ENCODE data around the gene SUN5. TPM values are rescaled to one million over a fixed set of nuclear protein-coding genes. Genes with fewer than 3 reads are reported as not detected.

Gene SUN5
- total RNA-seq, 1 experiment from 2014 or later: not detected

DNA sequence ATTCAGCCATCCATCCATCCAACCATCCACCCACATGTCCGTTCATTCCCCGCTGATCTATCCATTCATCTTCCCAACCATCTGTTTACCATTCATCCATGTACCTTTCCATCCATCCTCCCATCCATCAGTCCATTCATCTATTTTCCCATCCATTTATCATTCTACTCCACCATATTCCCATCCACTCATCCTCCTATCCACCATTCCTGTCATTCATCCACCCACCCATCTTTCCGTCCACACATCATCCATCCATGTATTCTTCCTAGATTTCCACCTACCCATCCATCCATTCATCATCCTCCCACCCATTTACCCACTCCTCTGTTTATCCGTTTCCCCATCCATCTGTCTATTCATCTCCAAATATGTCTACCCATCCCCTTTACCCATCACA lies 34.0 kb upstream of the SUN5 start:
- Histone ChIP-seq H3K9ac (ENCODE audit: low read length) (no peak overlapping the region), H3K79me2 (ENCODE audit: low read length) (no peaks in the 10 kb centered on the region), H2AFZ (ENCODE audit: low read length) (no peak overlapping the region), H4K20me1 (ENCODE audit: low read length) (no peaks in the 10 kb centered on the region), H3K9me2 (replicated peaks; ENCODE audit: low read length) (no peaks in the 10 kb centered on the region), H3K27ac (ENCODE audit: low read length) (no peak overlapping the region), H3K4me1 (ENCODE audit: insufficient read depth, low read length) (no peaks in the 10 kb centered on the region), H3K4me2 (ENCODE audit: low read length) (no peak overlapping the region), H3K27me3 (ENCODE audit: low read length) (peaks cover 37% of the 10 kb centered on the region), H3F3A (ENCODE audit: low read length, unreplicated experiment) (no peaks in the 10 kb centered on the region), H3K9me3 (ENCODE audit: low read length) (no peaks in the 10 kb centered on the region), H3K36me3 (ENCODE audit: low read depth, low read length) (no peaks in the 10 kb centered on the region), H3K4me3 (ENCODE audit: low read length) (no peak overlapping the region)
- DNase-seq (no peak), ATAC-seq (no peak)
- intact Hi-C loops (cut with micrococcal nuclease): no loop called here
- ChIA-PET POLR2A (ENCODE audit: unreplicated experiment) (no interaction called here), CTCF (no interaction called here)
- no TSS peak for BruUV-seq (replicated peaks)
- TF ChIP-seq, protein P1, sequence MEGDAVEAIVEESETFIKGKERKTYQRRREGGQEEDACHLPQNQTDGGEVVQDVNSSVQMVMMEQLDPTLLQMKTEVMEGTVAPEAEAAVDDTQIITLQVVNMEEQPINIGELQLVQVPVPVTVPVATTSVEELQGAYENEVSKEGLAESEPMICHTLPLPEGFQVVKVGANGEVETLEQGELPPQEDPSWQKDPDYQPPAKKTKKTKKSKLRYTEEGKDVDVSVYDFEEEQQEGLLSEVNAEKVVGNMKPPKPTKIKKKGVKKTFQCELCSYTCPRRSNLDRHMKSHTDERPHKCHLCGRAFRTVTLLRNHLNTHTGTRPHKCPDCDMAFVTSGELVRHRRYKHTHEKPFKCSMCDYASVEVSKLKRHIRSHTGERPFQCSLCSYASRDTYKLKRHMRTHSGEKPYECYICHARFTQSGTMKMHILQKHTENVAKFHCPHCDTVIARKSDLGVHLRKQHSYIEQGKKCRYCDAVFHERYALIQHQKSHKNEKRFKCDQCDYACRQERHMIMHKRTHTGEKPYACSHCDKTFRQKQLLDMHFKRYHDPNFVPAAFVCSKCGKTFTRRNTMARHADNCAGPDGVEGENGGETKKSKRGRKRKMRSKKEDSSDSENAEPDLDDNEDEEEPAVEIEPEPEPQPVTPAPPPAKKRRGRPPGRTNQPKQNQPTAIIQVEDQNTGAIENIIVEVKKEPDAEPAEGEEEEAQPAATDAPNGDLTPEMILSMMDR (conservative IDR thresholded peaks at IDR 0.05; ENCODE audit: low read depth, low read length): no peak
- no peak for TF ChIP-seq EZH2 (IDR thresholded peaks at IDR 0.05; ENCODE audit: low read length, unreplicated experiment)
- no peak for TF ChIP-seq EZH2phosphoT487 (IDR thresholded peaks at IDR 0.05; ENCODE audit: borderline replicate concordance, low read length)

GRCh38 chr20:33037456-33037855 lies 33.2 kb upstream of the SUN5 start:
- TF ChIP-seq EZH2 (IDR thresholded peaks at IDR 0.05; ENCODE audit: low read length, unreplicated experiment): no peak
- no peak for TF ChIP-seq EZH2phosphoT487 (IDR thresholded peaks at IDR 0.05; ENCODE audit: borderline replicate concordance, low read length)
- TF ChIP-seq, protein P1 (conservative IDR thresholded peaks at IDR 0.05; ENCODE audit: low read depth, low read length): no peak
- no peak overlapping the region for H3K9ac ChIP-seq (ENCODE audit: low read length)
- H4K20me1 ChIP-seq (ENCODE audit: low read length): no peaks in the 10 kb centered on the region
- H3K27me3 ChIP-seq (ENCODE audit: low read length): peaks cover 38% of the 10 kb centered on the region
- H3K79me2 ChIP-seq (ENCODE audit: low read length): no peaks in the 10 kb centered on the region
- H3K9me3 ChIP-seq (ENCODE audit: low read length): no peaks in the 10 kb centered on the region
- no peak overlapping the region for H3K4me3 ChIP-seq (ENCODE audit: low read length)
- no peak overlapping the region for H2AFZ ChIP-seq (ENCODE audit: low read length)
- H3K27ac ChIP-seq (ENCODE audit: low read length): no peak overlapping the region
- ChIA-PET POLR2A (ENCODE audit: unreplicated experiment) (no interaction called here), CTCF (no interaction called here)
- ATAC-seq (no peak), DNase-seq (no peak)
- H3K9me2 ChIP-seq (replicated peaks; ENCODE audit: low read length): no peaks in the 10 kb centered on the region
- BruUV-seq (replicated peaks): no TSS peak
- H3K4me2 ChIP-seq (ENCODE audit: low read length): no peak overlapping the region
- no peaks in the 10 kb centered on the region for H3K4me1 ChIP-seq (ENCODE audit: insufficient read depth, low read length)
- H3F3A ChIP-seq (ENCODE audit: low read length, unreplicated experiment): no peaks in the 10 kb centered on the region
- no peaks in the 10 kb centered on the region for H3K36me3 ChIP-seq (ENCODE audit: low read depth, low read length)
- intact Hi-C loops (cut with micrococcal nuclease): no loop called here

DNA sequence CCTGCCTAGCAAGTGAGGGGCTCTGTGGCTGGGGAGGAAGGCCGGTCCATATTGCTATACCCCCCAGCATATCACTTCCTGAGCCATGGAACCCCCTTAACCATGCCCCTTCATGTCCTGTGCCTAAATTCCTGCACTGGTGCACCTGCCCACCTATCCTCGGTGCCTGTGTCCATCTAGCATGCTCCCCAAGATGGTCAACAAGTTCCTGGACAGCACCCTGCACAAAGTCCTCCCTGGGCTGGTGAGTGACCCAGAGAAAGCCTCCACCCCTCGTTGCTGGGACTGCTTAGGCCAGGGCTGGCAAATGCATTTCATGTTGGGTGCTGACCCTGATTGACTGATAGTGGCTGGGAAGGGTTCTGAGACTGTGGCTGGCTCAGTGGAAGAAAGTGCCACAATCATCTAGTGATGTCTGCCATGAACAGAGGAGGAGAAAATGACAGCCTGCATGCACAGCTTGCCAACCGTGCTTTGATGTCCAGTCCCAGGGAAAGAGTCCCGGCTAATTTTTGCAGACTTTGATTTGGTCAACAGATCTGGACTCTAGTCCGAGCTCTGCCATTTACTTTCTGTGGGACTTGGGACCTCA lies 30.8 kb upstream of the SUN5 start:
- no peak overlapping the region for H3K4me3 ChIP-seq (ENCODE audit: low read length)
- no peaks in the 10 kb centered on the region for H3K9me2 ChIP-seq (replicated peaks; ENCODE audit: low read length)
- no peaks in the 10 kb centered on the region for H3K4me1 ChIP-seq (ENCODE audit: insufficient read depth, low read length)
- no peaks in the 10 kb centered on the region for H3K79me2 ChIP-seq (ENCODE audit: low read length)
- TF ChIP-seq EZH2 (IDR thresholded peaks at IDR 0.05; ENCODE audit: low read length, unreplicated experiment): no peak
- TF ChIP-seq EZH2phosphoT487 (IDR thresholded peaks at IDR 0.05; ENCODE audit: borderline replicate concordance, low read length): no peak
- H4K20me1 ChIP-seq (ENCODE audit: low read length): no peaks in the 10 kb centered on the region
- CTCF ChIA-PET: no interaction called here
- H3K4me2 ChIP-seq (ENCODE audit: low read length): no peak overlapping the region
- POLR2A ChIA-PET (ENCODE audit: unreplicated experiment): no interaction called here
- no peaks in the 10 kb centered on the region for H3K9me3 ChIP-seq (ENCODE audit: low read length)
- peaks cover 33% of the 10 kb centered on the region for H3K27me3 ChIP-seq (ENCODE audit: low read length)
- intact Hi-C loops (cut with micrococcal nuclease): no loop called here
- no peak overlapping the region for H3K27ac ChIP-seq (ENCODE audit: low read length)
- ATAC-seq (no peak), DNase-seq (no peak)
- H3F3A ChIP-seq (ENCODE audit: low read length, unreplicated experiment): no peaks in the 10 kb centered on the region
- no peak overlapping the region for H3K9ac ChIP-seq (ENCODE audit: low read length)
- no peaks in the 10 kb centered on the region for H3K36me3 ChIP-seq (ENCODE audit: low read depth, low read length)
- BruUV-seq (replicated peaks): no TSS peak
- no peak overlapping the region for H2AFZ ChIP-seq (ENCODE audit: low read length)
